Measurements from ENCODE around the gene CEP164.
A peak's percentile ranks its signal among the peaks of the same experiment; 100 is the strongest.
"Not testable (repeated sequence)": the region's sequence is repeated elsewhere in the genome, so short reads cannot be mapped to it uniquely, and the experiment has no call there.

Gene CEP164

GRCh38 chr11:117303646-117304315 lies 23.9 kb upstream of the CEP164 start:
- DNase-seq, result no peak

- DNase-seq, result no peak
These were observed 22.5 kb upstream of the CEP164 start for GRCh38 chr11:117305145-117305544.

- no peak for DNase-seq
These were observed 18.3 kb upstream of the CEP164 start for GRCh38 chr11:117309310-117309709.

DNA sequence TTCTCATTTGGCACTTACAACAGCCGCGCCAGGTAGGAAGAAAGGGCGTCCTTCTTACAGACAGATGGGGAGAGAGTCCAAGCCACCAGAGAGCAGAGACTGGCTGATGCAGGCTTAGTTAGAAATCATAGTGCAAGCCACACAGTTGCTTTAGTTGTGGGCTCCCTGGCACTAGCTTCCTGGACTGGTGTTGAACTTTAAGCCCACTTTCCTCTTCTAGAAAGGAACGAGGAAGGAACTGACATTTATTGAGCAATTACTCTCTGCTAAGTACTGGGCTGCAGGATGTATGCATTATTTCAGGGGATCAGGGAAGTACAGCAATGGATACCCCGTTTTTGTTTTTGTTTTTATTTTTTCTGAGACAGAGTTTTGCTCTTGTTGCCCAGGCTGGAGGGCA lies 14.6 kb upstream of the CEP164 start:
- no peak for DNase-seq

GRCh38 chr11:117313828-117314768 lies 13.6 kb upstream of the CEP164 start:
- DNase-seq, result no peak

GRCh38 chr11:117314840-117315239 lies 12.8 kb upstream of the CEP164 start:
- DNase-seq, result no peak

- peak in 1 of 58 donors; percentile 39 for DNase-seq
These were observed 12.1 kb upstream of the CEP164 start for GRCh38 chr11:117315285-117316196.

GRCh38 chr11:117316197-117316961 lies 11.3 kb upstream of the CEP164 start, which contains the start of gene BACE1:
Gene BACE1 (minus strand): TSS chr11:117316256. CDS start chr11:117315795, 461 bp downstream.
- peak; percentile 42 to 94 (median 84) for DNase-seq

- DNase-seq, result no peak
These were observed 8.9 kb upstream of the CEP164 start for GRCh38 chr11:117318738-117319137.

GRCh38 chr11:117319214-117319840 lies 8.3 kb upstream of the CEP164 start:
- no peak for DNase-seq

DNA sequence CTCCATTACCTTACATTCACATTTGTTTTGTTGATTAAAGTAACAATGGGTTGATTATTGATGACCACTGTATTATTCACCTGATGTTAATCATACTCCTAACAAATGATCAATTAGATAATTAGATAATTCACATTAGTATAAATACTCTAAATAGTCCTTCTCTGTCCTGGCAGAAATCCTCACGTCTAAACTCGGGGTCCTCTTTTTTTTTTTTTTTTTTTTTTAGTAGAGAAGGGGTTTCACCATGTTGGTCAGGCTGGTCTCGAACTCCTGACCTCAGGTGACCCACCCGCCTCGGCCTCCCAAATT lies 443 bp upstream of the CEP164 start:
- DNase-seq, result not testable (repeated sequence)

DNA sequence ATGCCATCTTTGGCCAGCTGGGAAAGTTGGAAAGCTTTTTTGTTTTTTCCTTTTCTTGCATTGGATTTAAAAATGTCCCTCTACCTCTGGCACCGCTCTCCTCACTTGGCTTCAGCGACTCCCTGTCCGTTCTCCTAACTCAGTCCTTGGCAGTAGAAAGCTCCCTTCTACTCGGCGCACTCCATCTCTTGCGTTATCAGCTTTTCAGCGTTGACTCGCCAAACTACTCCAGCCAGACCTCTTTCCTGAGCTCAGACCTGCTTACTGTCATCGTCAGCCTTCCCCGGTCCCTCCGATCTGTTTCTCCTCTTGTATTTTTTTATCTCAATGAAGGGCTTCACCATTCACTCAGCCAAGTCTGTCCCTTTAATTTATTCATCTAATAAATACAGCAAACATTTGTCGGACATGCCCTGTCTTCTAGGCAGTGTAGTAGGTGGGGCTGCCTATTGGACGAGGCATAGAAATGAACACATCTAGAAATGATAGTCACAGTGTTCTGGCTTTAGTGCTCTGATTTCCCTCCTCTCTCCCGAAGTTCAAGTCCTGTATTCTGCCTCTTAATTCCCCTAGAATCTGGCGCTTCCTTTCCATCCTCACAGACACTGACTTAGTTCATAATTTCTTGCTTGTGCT lies 839 bp downstream of the CEP164 start:
- peak in 5 of 58 donors; percentile 33 to 74 (median 41) for DNase-seq

DNA sequence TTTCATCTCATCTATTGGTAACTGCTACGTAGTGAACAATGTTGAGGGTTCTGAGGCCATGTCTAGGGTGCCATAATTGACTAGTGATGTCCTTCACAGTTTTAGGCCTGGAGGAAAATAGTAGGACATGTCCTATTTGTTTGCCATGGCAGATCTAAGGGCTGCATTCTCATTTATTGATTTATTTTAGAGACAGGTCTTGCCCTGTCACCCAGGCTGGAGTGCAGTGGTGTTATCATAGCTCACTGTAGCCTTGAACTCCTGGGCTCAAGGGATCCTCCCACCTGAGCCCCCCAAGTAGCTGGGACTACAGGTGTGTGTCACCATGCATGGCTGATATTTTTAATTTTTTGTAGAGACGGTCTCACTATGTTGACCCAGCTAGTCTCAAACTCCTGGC lies 5.2 kb downstream of the CEP164 start:
- DNase-seq, result no peak

DNA sequence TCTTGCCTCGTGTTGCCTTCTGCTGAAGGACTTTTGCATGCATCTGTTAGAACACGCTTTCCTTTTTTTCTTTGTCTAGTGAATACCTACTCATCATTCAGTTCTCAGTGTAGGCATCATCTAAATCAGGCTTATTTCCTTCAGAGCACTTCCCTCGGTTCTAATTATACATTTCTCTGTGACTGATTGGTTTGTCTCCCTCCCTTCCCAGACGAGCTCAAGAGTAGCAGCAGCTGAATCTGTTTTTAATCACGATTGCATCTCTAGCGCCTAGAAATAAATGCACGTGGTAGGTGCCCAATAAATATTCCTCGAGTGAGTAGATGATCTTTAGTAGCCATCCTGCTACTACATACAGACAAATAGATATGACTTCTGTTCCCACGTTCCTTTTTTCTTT lies 6.3 kb downstream of the CEP164 start:
- peak in 3 of 58 donors; percentile 16 to 61 (median 21) for DNase-seq

GRCh38 chr11:117334896-117335295 lies 7.2 kb downstream of the CEP164 start:
- no peak for DNase-seq

DNA sequence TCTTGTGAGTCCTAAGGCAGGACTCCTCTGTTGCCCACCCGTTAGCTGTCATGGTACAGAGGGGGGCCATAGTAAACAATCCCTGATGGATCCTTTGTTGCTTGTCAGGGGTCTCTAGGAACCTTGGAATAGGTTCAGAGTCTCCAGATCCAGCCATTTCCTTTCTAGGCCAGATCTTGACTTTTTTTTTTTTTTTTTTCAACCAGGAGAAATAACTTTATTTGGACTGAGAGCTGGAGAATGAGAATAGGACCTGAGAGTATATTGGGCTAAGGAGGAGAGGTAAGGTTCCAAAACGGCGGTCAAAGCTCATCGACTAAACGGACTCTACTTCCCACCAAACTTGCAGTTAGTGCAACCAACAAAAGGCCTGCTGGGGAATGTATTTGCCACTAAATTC lies 7.7 kb downstream of the CEP164 start:
- DNase-seq, result no peak

DNA sequence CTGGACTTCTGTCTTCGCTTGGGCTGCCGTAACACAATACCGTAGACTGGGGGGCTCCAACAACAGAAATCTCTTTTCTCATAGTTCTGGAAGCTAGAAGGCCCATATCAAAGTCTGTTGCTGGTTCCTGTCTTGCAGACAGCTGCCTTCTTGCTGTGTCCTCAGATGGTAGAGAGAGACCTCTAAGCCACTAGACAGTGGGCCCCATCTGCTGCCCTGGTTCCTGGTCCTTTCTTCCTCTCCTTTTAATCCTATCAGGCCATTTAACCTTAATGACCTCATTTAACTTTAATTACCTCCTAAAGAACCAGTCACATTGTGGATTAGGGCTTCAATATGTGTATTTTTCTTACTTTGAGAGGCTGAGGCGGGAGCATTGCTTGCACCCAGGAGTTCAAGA lies 9.4 kb downstream of the CEP164 start:
- no peak for DNase-seq

- DNase-seq, result no peak
These were observed 17.4 kb downstream of the CEP164 start for GRCh38 chr11:117345039-117345438.

DNA sequence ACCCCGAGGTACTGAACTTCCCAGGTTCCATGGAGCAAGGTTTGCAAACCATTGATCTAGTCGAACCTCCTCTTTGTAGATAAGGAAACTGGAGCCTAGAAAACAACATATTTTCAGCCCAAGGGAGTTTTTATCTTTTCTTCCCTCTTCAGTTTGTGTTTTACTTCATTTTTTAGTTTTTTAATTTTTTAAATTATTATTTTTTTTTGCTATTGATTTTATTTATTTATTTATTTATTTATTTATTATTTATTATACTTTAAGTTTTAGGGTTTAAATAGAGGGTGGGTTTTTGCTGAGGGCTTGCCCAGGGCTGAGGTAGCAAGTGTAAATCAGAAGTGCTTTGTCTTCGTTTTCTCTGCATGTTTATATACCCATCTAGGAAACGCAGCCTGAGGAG lies 26.9 kb downstream of the CEP164 start:
- no peak for DNase-seq
